HG03575 (cell line): ENCODE data around the gene URI1.

Experiments used
- ATAC-seq: cut with Tn5 transposase; IDR thresholded peaks from one replicate; pipeline ENCODE4 v1.9.1; 2021; ENCODE audit not compliant: unreplicated experiment, insufficient number of reproducible peaks, low FRiP score; ENCODE audit errors: extremely low read depth

URI1 gene

GRCh38 chr19:30064348-30064699 lies 122.3 kb downstream of the URI1 start:
- ATAC-seq, result no peak

GRCh38 chr19:30064771-30065494 lies 122.9 kb downstream of the URI1 start:
- no peak for ATAC-seq

GRCh38 chr19:30065680-30066606 lies 123.9 kb downstream of the URI1 start:
- no peak for ATAC-seq
